Measurements from ENCODE around the gene USH2A.

GRCh38 chr1:215776336-215776735 is 646.9 kb downstream of the USH2A start:
- TF ChIP-seq POLR2A (IDR thresholded peaks at IDR 0.05; ENCODE audit: low read length) (no peak), GATA1 (IDR thresholded peaks at IDR 0.05; ENCODE audit: low read depth, low read length) (no peak)
